ENCODE measurements around the gene CSNK2A1. TPM values are rescaled to one million over a fixed set of nuclear protein-coding genes. Genes with fewer than 3 reads are reported as not detected.

Gene CSNK2A1
- total and polyA plus RNA-seq, 2 of the 8 experiments (the other 6 are each of a cell fraction or from before 2014, with no cell fraction given): 117 to 260 TPM

DNA sequence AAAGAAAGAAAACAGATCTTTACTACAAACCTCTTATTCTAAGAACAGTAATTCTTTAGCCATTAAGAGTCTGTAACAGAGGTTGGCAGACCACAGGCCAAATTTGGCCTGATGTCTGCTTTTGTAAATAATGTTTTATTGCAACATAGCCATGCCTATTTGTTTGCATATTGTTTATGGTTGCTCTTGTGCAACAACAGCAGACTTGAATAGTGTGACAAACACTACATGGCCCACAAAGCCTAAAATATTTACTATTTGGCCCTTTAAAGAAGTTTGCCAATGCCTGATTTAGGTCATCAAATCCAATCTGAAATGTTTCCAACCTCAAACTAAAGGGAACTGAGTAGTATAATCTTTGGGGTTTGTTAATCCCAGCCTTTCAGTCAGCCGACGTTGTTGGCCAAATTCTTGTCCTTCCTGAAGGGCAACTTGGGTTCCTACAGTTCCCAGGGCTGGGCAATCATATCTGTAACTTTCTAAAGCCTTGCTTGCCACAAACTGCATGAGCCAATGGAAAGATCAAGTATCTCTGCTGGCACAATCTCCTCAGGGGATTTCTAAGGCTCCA lies 47.4 kb downstream of the CSNK2A1 start (continued):
- no peak for TF ChIP-seq MAFK (IDR thresholded peaks at IDR 0.05; ENCODE audit: low read depth, low read length)

All from H1 (cell line).